K562 (cell line): ENCODE data around the gene PRRG1. TPM values are rescaled to one million over a fixed set of nuclear protein-coding genes. Genes with fewer than 3 reads are reported as not detected.

ENCODE experiments used
- ATAC-seq: fragments of 200-7000 bp; cut with Tn5 transposase; 3 replicates; pipeline ENCODE4 v1.9.1; 2020; ENCODE audit warnings: moderate library complexity
- BruUV-seq: library from RNA; stranded (reverse); fragments of 400-500 nt; replicated peaks from 2 replicates; lab custom pipeline; 2021; lab: Mats Ljungman, UMichigan
- CTCF ChIA-PET: fragments of 300-600 bp; formaldehyde crosslinking; extraction: SDS; loops from one replicate; lab custom pipeline; 2021; ENCODE audit warnings: low intra/inter-chr PET ratio; lab: Yijun Ruan, JAX
- POLR2A ChIA-PET: fragments of 300-600, 350-650 bp; sonication (Branson Sonifier 250); formaldehyde crosslinking; extraction: SDS; loops from one replicate; lab custom pipeline; 2021; ENCODE audit warnings: antibody characterized with exemption, inconsistent platforms; lab: Yijun Ruan, JAX
- DNase-seq, 4 experiments: peaks; one replicate each; pipeline versions ENCODE4 v3.0.0 to v3.0.0-alpha.2; 2011 to 2018; ENCODE audit warnings: low spot score in 3 of 4, mixed read lengths in 3 of 4; ENCODE audit errors: extremely low read depth in 1 of 4
- FAIRE-seq: peaks from 2 replicates; lab custom pipeline; 2011; peaks lifted over from hg19 to GRCh38; lab: Jason Lieb, UNC
- H2AFZ ChIP-seq: 2 replicates; pipeline ENCODE4 v1.6.0; 2011; ENCODE audit warnings: low read depth, low read length, control low read depth, inconsistent platforms
- H3K27ac ChIP-seq: fragments of 200-600 bp; 3 replicates; pipeline ENCODE4 v1.8.0; 2011; ENCODE audit warnings: low read depth, mild to moderate bottlenecking, control low read depth, inconsistent platforms, low read length, moderate library complexity, mixed read lengths; ENCODE audit errors: extremely low read depth
- H3K27me3 ChIP-seq, 2 experiments: fragments of 300-600 bp in 1 of 2; 2 replicates in 1 of 2; 3 replicates in 1 of 2; pipeline versions ENCODE4 v1.6.0 to v1.8.0; 2011; ENCODE audit warnings: inconsistent platforms in 2 of 2, low read length in 2 of 2, mild to moderate bottlenecking in 1 of 2, mixed read lengths in 1 of 2, moderate library complexity in 1 of 2; ENCODE audit not compliant: control insufficient read depth in 2 of 2, insufficient read depth in 2 of 2
- H3K36me3 ChIP-seq: fragments of 300-600 bp; 3 replicates; pipeline ENCODE4 v1.8.0; 2011; ENCODE audit warnings: mild to moderate bottlenecking, low read length, inconsistent platforms; ENCODE audit not compliant: control insufficient read depth, insufficient read depth
- H3K4me1 ChIP-seq, 2 experiments: fragments of 200-600 bp in 1 of 2; replicated peaks in 1 of 2; 2 replicates in 1 of 2; 3 replicates in 1 of 2; pipeline versions ENCODE4 v1.5.1 to v1.8.0; 2011; ENCODE audit warnings: inconsistent platforms in 2 of 2, low read length in 2 of 2, mild to moderate bottlenecking in 1 of 2, mixed read lengths in 1 of 2, moderate library complexity in 1 of 2; ENCODE audit not compliant: control insufficient read depth in 2 of 2, insufficient read depth in 2 of 2
- H3K4me2 ChIP-seq: 2 replicates; pipeline ENCODE4 v1.6.1; 2011; ENCODE audit warnings: low read length, control low read depth, inconsistent platforms, mixed read lengths; ENCODE audit not compliant: insufficient read depth
- H3K4me3 ChIP-seq: fragments of 200-600 bp; sonication (generic), shearing (Covaris generic); 2 replicates; pipeline ENCODE4 v1.5.1; 2016; ENCODE audit warnings: control low read depth, inconsistent platforms
- H3K79me2 ChIP-seq: fragments of 200-600 bp; 3 replicates; pipeline ENCODE4 v1.8.0; 2011; ENCODE audit warnings: low read length, inconsistent platforms; ENCODE audit not compliant: control insufficient read depth, insufficient read depth
- H3K9ac ChIP-seq, 2 experiments: 2 replicates each; pipeline versions ENCODE4 v1.6.0 to v1.6.1; 2011; ENCODE audit warnings: low read depth in 2 of 2, low read length in 2 of 2, control low read depth in 1 of 2, inconsistent platforms in 1 of 2, mild to moderate bottlenecking in 1 of 2, mixed read lengths in 1 of 2; ENCODE audit not compliant: insufficient read depth in 1 of 2
- H3K9me1 ChIP-seq: one replicate; pipeline ENCODE4 v1.6.0; 2011; ENCODE audit warnings: inconsistent platforms, mild to moderate bottlenecking, low read length, moderate library complexity; ENCODE audit not compliant: control insufficient read depth, insufficient read depth
- H3K9me3 ChIP-seq: replicated peaks from 2 replicates; pipeline ENCODE4 v1.5.1; 2011; ENCODE audit warnings: low read depth, low read length, inconsistent platforms; ENCODE audit not compliant: control insufficient read depth, insufficient read depth
- H4K20me1 ChIP-seq: replicated peaks from 2 replicates; pipeline ENCODE4 v1.6.1; 2011; ENCODE audit warnings: low read length, inconsistent platforms, mixed read lengths; ENCODE audit not compliant: control insufficient read depth, insufficient read depth
- CREM ChIP-seq: IDR thresholded peaks from 2 replicates; pipeline ENCODE4 v1.6.1; 2014; ENCODE audit warnings: antibody characterized with exemption, low read depth
- E2F5 ChIP-seq: sonication (generic); formaldehyde crosslinking; IDR thresholded peaks from 2 replicates; pipeline ENCODE4 v1.8.0; 2022; ENCODE audit warnings: mild to moderate bottlenecking, missing genetic modification reagents
- SMAD4 ChIP-seq: fragments of 250-450 bp; sonication (Bioruptor Pico); conservative IDR thresholded peaks from 2 replicates; pipeline ENCODE4 v1.8.0; 2021; ENCODE audit warnings: inconsistent platforms, mild to moderate bottlenecking, moderate library complexity
- YBX1 ChIP-seq: fragments of 450-650 bp; IDR thresholded peaks from 2 replicates; pipeline ENCODE4 v1.7.1; 2016; ENCODE audit warnings: mild to moderate bottlenecking
- ZNF232 ChIP-seq: sonication (generic); formaldehyde crosslinking; IDR thresholded peaks from 2 replicates; pipeline ENCODE4 v1.8.0; 2022; ENCODE audit warnings: mild to moderate bottlenecking, missing genetic modification reagents
- WGBS: fragments of 100-300 bp; shearing (Covaris generic); methylation state at CpG from one replicate; pipeline ENCODE4 v1.1.6; 2016; ENCODE audit warnings: low coverage, mixed read lengths; ENCODE audit not compliant: insufficient coverage; ENCODE audit errors: missing lambda C conversion rate; 5-methylcytosine and 5-hydroxymethylcytosine counted together
- in situ Hi-C: fragments of 300-500 bp; cut with MboI; formaldehyde crosslinking; loops from 4 replicates; pipeline ENCODE4 v1.15.0; 2018; ENCODE audit warnings: inconsistent platforms, mixed read lengths
- intact Hi-C: fragments of 100-400 bp; cut with micrococcal nuclease; formaldehyde crosslinking; loops from 2 replicates; pipeline ENCODE4 v1.14.2; 2022
- polyA plus RNA-seq, 8 experiments: library from polyadenylated mRNA; depleted of rRNA in 4 of 8; stranded (reverse) in 5 of 8; unstranded in 3 of 8; fragments of >200 nt; fragmentation: Nextera tagmentation in 2 of 8; fragmentation: Illumina TruSeq in 1 of 8; extraction: Ambion mirVana in 2 of 8; extraction: Trizol in 1 of 8; gene quantifications; 2 replicates each; pipeline versions ENCODE4 v1.2.1 to v1.2.3, GENCODE V29; 2011 to 2014; ENCODE audit warnings: inconsistent platforms in 1 of 8, missing spikeins in 1 of 8
- total RNA-seq, 7 experiments: library from RNA; depleted of rRNA in 6 of 7; stranded (reverse); fragments of >200 nt in 6 of 7; fragmentation: Illumina TruSeq in 2 of 7; extraction: Trizol in 2 of 7; gene quantifications; 2 replicates each; pipeline versions ENCODE4 v1.2.1 to v1.2.3, GENCODE V29; 2011 to 2021; ENCODE audit warnings: low replicate concordance in 1 of 7
- TF ChIP-seq, protein P1 (sequence below), 3 experiments: fragments of 200-800 bp in 1 of 3; fragments of 250-450 bp in 1 of 3; fragments of 450-650 bp in 1 of 3; sonication (Bioruptor Pico) in 1 of 3; sonication (Bioruptor generic) in 1 of 3; formaldehyde crosslinking in 1 of 3; IDR thresholded peaks; 2 replicates each; pipeline versions ENCODE4 v1.6.1 to v1.8.0; 2016 to 2022; ENCODE audit warnings: mild to moderate bottlenecking in 2 of 3, missing genetic modification characterization in 2 of 3, missing compliant biosample characterization in 1 of 3, moderate library complexity in 1 of 3

PRRG1 gene
- total and polyA plus RNA-seq, 9 of the 15 experiments (the other 6 are each of a cell fraction or from before 2014, with no cell fraction given): 1.7 to 11.8 (median 4.2) TPM

DNA sequence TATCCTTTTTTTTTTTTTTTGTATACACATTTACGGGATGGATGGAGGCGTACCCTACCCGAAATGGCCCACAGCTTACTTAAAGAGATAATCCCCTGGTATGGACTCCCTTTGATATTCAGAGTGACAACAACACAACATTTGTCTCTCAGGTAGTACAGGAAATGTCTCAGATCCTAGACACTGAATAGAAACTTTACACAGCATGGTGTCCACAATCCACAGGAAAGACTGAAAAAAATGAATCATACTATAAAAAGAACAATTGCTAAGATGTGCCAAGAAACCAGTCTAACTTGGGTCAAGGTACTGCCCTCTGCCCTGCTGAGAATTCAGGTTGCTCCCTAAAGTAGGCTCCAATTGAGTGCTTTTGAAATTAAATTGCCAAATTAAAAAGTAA is 121.5 kb downstream of the PRRG1 start (continued):
- TF ChIP-seq, protein P1, sequence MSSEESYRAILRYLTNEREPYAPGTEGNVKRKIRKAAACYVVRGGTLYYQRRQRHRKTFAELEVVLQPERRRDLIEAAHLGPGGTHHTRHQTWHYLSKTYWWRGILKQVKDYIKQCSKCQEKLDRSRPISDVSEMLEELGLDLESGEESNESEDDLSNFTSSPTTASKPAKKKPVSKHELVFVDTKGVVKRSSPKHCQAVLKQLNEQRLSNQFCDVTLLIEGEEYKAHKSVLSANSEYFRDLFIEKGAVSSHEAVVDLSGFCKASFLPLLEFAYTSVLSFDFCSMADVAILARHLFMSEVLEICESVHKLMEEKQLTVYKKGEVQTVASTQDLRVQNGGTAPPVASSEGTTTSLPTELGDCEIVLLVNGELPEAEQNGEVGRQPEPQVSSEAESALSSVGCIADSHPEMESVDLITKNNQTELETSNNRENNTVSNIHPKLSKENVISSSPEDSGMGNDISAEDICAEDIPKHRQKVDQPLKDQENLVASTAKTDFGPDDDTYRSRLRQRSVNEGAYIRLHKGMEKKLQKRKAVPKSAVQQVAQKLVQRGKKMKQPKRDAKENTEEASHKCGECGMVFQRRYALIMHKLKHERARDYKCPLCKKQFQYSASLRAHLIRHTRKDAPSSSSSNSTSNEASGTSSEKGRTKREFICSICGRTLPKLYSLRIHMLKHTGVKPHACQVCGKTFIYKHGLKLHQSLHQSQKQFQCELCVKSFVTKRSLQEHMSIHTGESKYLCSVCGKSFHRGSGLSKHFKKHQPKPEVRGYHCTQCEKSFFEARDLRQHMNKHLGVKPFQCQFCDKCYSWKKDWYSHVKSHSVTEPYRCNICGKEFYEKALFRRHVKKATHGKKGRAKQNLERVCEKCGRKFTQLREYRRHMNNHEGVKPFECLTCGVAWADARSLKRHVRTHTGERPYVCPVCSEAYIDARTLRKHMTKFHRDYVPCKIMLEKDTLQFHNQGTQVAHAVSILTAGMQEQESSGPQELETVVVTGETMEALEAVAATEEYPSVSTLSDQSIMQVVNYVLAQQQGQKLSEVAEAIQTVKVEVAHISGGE (CRISPR knock-in tag; IDR thresholded peaks at IDR 0.05): no peak
- no peak for TF ChIP-seq YBX1
- TF ChIP-seq E2F5 (CRISPR knock-in tag): no peak
- TF ChIP-seq CREM: no peak

GRCh38 chrX:37472836-37473235 is 123.7 kb downstream of the PRRG1 start:
- H3K9me1 ChIP-seq: no peaks in the 10 kb centered on the region
- FAIRE-seq: no peak
- no peak overlapping the region for H2AFZ ChIP-seq
- BruUV-seq: no TSS peak
- no peaks in the 10 kb centered on the region for H4K20me1 ChIP-seq
- ChIA-PET POLR2A (no interaction called here), CTCF (no interaction called here)
- WGBS: 45% methylated on average over 6 of the region's 6 CpGs
- H3K36me3 ChIP-seq: no peaks in the 10 kb centered on the region
- in situ Hi-C loops (no loop called here), intact Hi-C loops (no loop called here)
- no peak overlapping the region for H3K9ac ChIP-seq
- H3K4me3 ChIP-seq: no peak overlapping the region
- H3K27me3 ChIP-seq: no peaks in the 10 kb centered on the region
- no peaks in the 10 kb centered on the region for H3K79me2 ChIP-seq
- no peak for DNase-seq
- ATAC-seq: no peak
- H3K4me2 ChIP-seq: no peak overlapping the region
- no peaks in the 10 kb centered on the region; a peak in 1 of 5 replicates for H3K4me1 ChIP-seq
- no peak for TF ChIP-seq SMAD4
- TF ChIP-seq ZNF232 (CRISPR knock-in tag): no peak
- no peak overlapping the region for H3K27ac ChIP-seq
- no peaks in the 10 kb centered on the region for H3K9me3 ChIP-seq
